ENCODE data around the gene CROT.

Gene CROT

DNA sequence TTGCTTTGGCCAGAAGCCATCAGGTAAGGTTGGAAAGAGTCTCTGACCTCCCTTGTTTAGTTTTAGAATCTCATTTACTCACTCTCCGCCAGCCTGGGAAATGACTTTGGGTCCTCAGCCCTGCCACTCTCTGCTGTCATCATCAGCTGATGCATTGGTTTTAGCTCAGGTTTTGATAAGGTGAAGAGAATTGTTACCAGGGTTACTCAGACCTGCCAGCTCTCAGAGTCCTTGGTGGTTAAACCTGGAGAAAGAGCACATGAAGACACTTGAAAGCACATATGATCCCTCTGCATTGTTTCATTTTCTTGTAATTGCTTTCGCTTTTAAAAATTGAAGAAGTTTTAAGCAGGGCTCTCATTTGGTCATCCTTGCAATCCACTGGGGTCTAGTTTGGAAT, 4.0 kb upstream of the CROT start:
- no peak for DNase-seq (ENCODE audit: low read depth in 2 of 2)

GRCh38 chr7:87342231-87342630, 3.2 kb upstream of the CROT start:
- no peak for DNase-seq (ENCODE audit: low read depth in 2 of 2)

DNA sequence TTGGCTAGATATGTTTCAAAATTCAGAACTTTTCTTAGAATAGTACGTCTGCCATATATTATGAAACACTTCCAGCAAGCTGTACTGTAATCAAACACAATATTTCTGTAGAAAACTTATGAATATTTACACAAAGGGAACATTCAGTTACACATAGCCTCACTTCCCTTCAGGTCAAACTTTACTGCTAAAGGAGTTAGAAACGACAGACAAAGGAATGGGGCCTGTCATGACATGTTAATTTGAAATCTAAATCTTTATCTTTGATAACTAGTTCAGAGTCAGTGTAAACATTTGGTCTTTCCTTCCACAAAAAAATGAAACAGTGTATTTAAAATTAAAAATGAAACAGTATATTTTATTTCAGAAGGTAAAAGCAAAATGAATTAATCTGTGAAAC, 1.0 kb upstream of the CROT start:
- DNase-seq (ENCODE audit: low read depth in 2 of 2), result no peak

GRCh38 chr7:87345962-87346371, 503 bp downstream of the CROT start:
- DNase-seq (ENCODE audit: low read depth in 2 of 2), result no peak

GRCh38 chr7:87347207-87347606, 1.7 kb downstream of the CROT start:
- DNase-seq (ENCODE audit: low read depth in 2 of 2), result no peak

GRCh38 chr7:87347664-87348063, 2.2 kb downstream of the CROT start:
- no peak for DNase-seq (ENCODE audit: low read depth in 2 of 2)

DNA sequence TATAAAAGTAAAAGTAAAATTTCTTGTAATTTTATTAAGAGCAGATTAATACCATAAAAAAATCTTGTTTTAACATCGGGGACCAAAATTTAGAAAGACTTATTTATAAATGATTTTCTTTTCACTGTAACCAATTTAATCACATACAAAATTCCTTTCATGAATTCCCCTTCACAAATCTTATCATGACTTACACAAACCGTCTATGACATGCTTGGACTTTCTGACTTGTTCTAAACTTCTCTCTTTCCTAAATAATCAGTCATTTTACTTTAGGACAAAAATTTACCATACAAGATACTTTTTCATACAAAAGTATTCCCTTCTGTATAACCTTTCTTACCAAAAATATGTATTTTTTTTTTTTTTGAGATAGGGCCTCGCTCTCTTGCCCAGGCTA, 9.3 kb downstream of the CROT start:
- DNase-seq (ENCODE audit: low read depth in 2 of 2), result no peak

DNA sequence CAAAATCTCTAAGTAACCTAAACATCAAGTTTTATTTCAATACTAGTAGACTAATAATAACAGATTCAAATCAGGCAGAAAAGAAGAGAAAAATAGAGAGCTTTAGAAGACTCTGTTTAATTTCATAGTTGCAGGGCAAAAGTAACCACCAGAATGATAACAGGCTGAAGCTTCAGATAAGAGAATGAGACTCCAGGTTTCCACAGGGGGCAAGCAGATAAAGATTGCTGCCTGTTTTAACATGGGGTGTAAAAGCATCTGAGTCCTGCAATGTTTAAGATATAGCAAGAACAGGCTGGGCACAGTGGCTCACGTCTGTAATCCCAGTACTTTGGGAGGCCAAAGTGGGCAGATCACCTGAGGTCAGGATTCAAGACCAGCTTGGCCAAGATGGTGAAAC, 11.0 kb downstream of the CROT start:
- DNase-seq (ENCODE audit: low read depth in 2 of 2), result no peak

- no peak for DNase-seq (ENCODE audit: low read depth in 2 of 2)
Measured at GRCh38 chr7:87359366-87359765, 13.9 kb downstream of the CROT start.

- DNase-seq (ENCODE audit: low read depth in 2 of 2), result no peak
Measured at GRCh38 chr7:87361320-87361719, 15.9 kb downstream of the CROT start.

- no peak for DNase-seq (ENCODE audit: low read depth in 2 of 2)
Measured at GRCh38 chr7:87363342-87363741, 17.9 kb downstream of the CROT start.

GRCh38 chr7:87364246-87364645, 18.8 kb downstream of the CROT start:
- no peak for DNase-seq (ENCODE audit: low read depth in 2 of 2)

GRCh38 chr7:87369216-87369615, 23.8 kb downstream of the CROT start:
- DNase-seq (ENCODE audit: low read depth in 2 of 2), result no peak

DNA sequence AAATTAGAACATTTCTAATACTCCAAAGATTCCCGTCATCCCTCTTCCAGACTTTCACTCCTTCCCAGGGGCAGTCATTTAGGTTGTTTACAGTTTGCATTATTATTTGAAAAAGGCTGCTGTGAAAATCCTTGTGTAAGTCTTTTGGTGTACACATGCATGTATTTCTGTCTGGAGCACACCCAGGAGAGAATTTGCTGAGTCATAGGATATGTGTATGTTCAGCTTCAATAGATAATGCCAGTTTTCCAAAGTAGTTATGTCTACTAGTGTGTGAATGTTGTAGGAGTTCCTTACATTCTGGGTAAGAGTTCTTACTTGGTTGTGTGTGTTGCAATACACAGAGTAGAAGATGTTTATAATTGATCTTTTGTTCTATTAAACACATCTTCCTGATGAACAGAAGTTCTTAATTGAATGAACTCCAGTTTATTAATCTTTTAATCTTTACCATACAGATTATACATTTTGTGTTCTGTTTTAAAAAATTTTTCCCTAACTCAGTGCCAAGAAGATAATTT, 25.3 kb downstream of the CROT start:
- DNase-seq (ENCODE audit: low read depth in 2 of 2), result no peak

GRCh38 chr7:87375662-87376435, 30.4 kb downstream of the CROT start:
- DNase-seq (ENCODE audit: low read depth in 2 of 2), result no peak

GRCh38 chr7:87380905-87381304, 35.4 kb downstream of the CROT start:
- DNase-seq (ENCODE audit: low read depth in 2 of 2), result no peak

GRCh38 chr7:87391020-87391701, 45.7 kb downstream of the CROT start:
- no peak for DNase-seq (ENCODE audit: low read depth in 2 of 2)

- no peak for DNase-seq (ENCODE audit: low read depth in 2 of 2)
Measured at GRCh38 chr7:87395442-87396020, 50.1 kb downstream of the CROT start.

GRCh38 chr7:87398446-87398845, 53.0 kb downstream of the CROT start:
- no peak for DNase-seq (ENCODE audit: low read depth in 2 of 2)

- no peak for DNase-seq (ENCODE audit: low read depth in 2 of 2)
Measured at GRCh38 chr7:87404674-87405073, 59.2 kb downstream of the CROT start.

DNA sequence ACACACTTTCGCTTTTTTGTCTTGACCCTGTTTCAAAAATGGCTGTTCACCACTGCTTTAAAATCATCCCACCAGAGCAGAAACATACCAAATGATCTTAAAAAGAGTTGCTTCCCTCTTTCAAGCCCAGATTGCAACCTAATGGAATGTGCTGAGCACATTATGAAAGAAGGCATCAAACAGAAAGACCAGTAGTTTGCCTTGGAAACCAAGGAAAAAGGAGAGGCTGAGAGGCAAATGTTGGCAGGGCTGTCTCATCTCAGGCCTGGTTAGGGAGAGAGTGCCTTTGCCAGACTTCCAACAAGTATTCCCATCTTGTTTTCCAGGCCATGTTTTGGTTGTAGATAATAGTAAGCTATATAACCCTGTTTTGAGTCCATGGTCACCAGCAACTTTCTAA, 65.7 kb downstream of the CROT start:
- DNase-seq (ENCODE audit: low read depth in 2 of 2), result no peak

GRCh38 chr7:87413029-87413428, 67.6 kb downstream of the CROT start:
- no peak for DNase-seq (ENCODE audit: low read depth in 2 of 2)

Measured in stimulated activated CD8-positive, alpha-beta memory T cell treated with anti-CD3 and anti-CD28 coated beads, Interleukin-2, amount 100 ng/mL, for 48 hours (primary cell).